Effector memory CD8-positive, alpha-beta T cell (primary cell): ENCODE results near the gene PPFIA3.
"Not testable (repeated sequence)": the region's sequence is repeated elsewhere in the genome, so short reads cannot be mapped to it uniquely, and the experiment has no call there.

Experiments
- ATAC-seq: fragments of 150-1000 bp; cut with Tn5 transposase; replicated peaks from 2 replicates; pipeline ENCODE4 v1.10.0; 2021; ENCODE audit warnings: mild to moderate bottlenecking, moderate library complexity
- DNase-seq, 3 experiments: peaks; one replicate each; pipeline ENCODE4 v3.0.0; 2021
- H3K27ac Mint-ChIP-seq, 2 donors: one replicate each; pipeline ENCODE4 v1.8.0; 2022; ENCODE audit warnings: mild to moderate bottlenecking in 2 of 2, mixed read lengths in 2 of 2, moderate library complexity in 2 of 2
- H3K27me3 Mint-ChIP-seq, 2 donors: one replicate each; pipeline ENCODE4 v1.8.0; 2022; ENCODE audit warnings: mixed read lengths in 2 of 2
- H3K36me3 Mint-ChIP-seq: one replicate; pipeline ENCODE4 v1.8.0; 2022; ENCODE audit warnings: mild to moderate bottlenecking, moderate library complexity, mixed read lengths; ENCODE audit not compliant: insufficient read depth
- H3K4me1 Mint-ChIP-seq, 2 donors: one replicate each; pipeline ENCODE4 v1.8.0; 2022; ENCODE audit warnings: low read depth in 2 of 2, mixed read lengths in 2 of 2
- H3K4me3 Mint-ChIP-seq, 2 donors: one replicate each; pipeline ENCODE4 v1.8.0; 2022; ENCODE audit warnings: mild to moderate bottlenecking in 2 of 2, mixed read lengths in 2 of 2, moderate library complexity in 2 of 2
- H3K9me3 Mint-ChIP-seq, 2 donors: one replicate each; pipeline ENCODE4 v1.8.0; 2022; ENCODE audit warnings: mixed read lengths in 2 of 2

The PPFIA3 gene

GRCh38 chr19:49121841-49122240 lies 2.5 kb downstream of the PPFIA3 start:
- peaks cover 22 to 23% of the 10 kb centered on the region in 2 donors for H3K4me1 Mint-ChIP-seq
- H3K4me3 Mint-ChIP-seq, H3K27me3 Mint-ChIP-seq, H3K9me3 Mint-ChIP-seq, ATAC-seq, H3K27ac Mint-ChIP-seq, DNase-seq, H3K36me3 Mint-ChIP-seq: not testable (repeated sequence)

DNA sequence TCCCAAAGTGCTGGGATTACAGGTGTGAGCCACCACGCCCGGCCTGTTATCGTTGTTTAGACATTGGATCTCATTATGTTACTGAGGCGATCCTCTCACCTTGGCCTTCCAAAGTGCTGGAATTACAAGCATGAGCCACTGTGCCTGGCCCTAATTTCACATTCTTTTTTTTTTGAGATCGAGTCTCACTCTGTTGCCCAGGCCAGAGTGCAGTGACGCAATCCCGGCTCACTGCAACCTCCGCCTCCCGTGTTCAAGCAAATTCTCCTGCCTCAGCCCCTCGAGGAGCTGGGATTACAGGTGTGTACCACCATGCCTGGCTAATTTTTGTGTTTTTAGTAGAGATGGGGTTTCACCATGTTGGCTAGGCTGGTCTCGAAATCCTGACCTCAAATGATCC lies 3.9 kb downstream of the PPFIA3 start:
- H3K4me3 Mint-ChIP-seq, ATAC-seq, H3K36me3 Mint-ChIP-seq, H3K27ac Mint-ChIP-seq, H3K27me3 Mint-ChIP-seq, H3K9me3 Mint-ChIP-seq, DNase-seq: not testable (repeated sequence)
- peaks cover 13 to 15% of the 10 kb centered on the region in 2 donors for H3K4me1 Mint-ChIP-seq

GRCh38 chr19:49125025-49125731 lies 5.8 kb downstream of the PPFIA3 start:
- ATAC-seq (no peak), DNase-seq (no peak)
- peaks cover 6% of the 10 kb centered on the region for H3K36me3 Mint-ChIP-seq
- no peak overlapping the region for H3K27ac Mint-ChIP-seq
- no peak overlapping the region for H3K4me3 Mint-ChIP-seq
- no peaks in the 10 kb centered on the region for H3K27me3 Mint-ChIP-seq
- peaks cover 18 to 22% of the 10 kb centered on the region in 2 donors for H3K4me1 Mint-ChIP-seq
- no peaks in the 10 kb centered on the region for H3K9me3 Mint-ChIP-seq

DNA sequence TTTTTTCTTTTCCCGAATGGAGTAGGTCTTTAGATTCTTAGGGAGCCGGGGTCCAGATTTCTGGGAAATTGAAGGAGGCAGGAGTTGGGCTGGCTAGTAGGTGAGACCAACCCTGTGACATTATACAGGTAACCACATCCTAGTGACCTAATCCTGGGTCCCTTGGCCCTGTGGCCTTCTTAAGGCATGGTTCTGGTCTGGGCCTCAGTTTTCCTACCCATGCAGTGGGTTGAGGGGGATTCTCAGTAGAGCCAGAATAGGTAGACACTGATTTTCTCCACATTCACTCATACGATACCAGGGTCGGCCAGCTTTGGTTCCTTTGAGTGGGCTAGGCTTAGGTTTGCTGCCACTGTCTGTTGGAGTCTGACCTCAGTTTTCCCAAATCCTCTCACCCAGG lies 7.2 kb downstream of the PPFIA3 start:
- peaks cover 6% of the 10 kb centered on the region for H3K36me3 Mint-ChIP-seq
- no peaks in the 10 kb centered on the region for H3K9me3 Mint-ChIP-seq
- H3K4me1 Mint-ChIP-seq: peaks cover 10 to 15% of the 10 kb centered on the region in 2 donors
- no peak overlapping the region for H3K27ac Mint-ChIP-seq
- no peak for ATAC-seq
- H3K4me3 Mint-ChIP-seq: peak overlapping the region in 1 of 2 donors; percentile 48
- no peaks in the 10 kb centered on the region for H3K27me3 Mint-ChIP-seq
- no peak for DNase-seq

DNA sequence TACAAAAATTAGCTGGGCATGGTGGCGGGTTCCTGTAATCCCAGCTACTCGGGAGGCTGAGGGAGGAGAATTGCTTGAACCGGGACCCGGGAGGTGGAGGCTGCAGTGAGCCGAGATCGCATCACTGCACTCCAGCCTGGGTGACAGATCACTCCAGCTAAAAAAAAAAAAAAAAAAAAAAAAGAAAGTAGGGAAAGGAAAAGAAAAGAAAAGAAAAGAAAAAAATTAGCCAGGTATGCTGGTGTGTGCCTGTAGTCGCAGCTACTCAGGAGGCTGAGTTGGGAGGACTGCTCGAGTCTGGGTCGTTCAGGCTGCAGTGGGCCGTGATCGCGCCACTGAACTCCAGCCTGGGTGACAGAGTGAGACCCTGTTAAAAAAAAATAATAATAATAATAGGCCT lies 7.9 kb downstream of the PPFIA3 start:
- H3K4me1 Mint-ChIP-seq: peaks cover 10 to 15% of the 10 kb centered on the region in 2 donors
- not testable (repeated sequence) for ATAC-seq, H3K9me3 Mint-ChIP-seq, DNase-seq, H3K27me3 Mint-ChIP-seq, H3K36me3 Mint-ChIP-seq, H3K27ac Mint-ChIP-seq
- peak overlapping the region; percentile 48 to 56 for H3K4me3 Mint-ChIP-seq

DNA sequence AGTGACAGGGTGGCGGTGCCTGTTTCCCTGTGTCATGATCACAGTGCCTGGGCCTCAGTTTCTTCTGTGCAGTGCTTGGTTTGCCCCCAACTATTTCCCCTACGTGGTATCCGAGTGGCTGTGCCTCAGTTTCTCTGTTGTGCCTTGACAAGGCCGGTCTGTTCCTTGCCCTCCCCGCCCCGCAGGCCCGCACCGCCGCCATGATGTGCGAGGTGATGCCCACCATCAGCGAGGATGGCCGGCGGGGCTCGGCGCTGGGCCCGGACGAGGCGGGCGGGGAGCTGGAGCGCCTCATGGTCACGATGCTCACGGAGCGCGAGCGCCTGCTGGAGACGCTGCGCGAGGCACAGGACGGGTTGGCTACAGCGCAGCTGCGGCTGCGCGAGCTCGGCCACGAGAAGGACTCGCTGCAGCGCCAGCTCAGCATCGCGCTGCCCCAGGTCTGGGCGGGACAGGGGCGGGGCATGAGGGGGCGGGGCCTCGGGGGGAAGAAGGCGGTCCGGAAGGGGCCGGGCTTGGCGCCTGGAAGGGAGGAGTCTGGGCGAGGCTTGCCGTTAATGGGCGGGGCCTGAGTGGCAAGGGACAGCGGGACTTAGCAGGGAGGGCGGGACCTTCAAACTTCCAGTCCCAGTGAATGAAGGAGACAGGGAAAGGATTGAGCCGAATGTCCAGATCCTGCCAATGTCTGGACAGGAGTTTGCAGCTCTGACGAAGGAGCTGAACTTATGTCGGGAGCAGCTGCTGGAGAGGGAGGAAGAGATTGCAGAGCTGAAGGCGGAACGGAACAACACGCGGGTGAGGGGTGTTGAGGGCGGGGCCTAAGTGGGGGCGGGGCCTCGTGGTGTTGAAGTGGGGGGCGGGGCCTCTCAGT lies 8.6 kb downstream of the PPFIA3 start:
- H3K4me1 Mint-ChIP-seq: peaks cover 12 to 15% of the 10 kb centered on the region in 2 donors
- DNase-seq: peak; percentile 92 to 95 (median 93)
- H3K27me3 Mint-ChIP-seq: no peaks in the 10 kb centered on the region
- peak overlapping the region; percentile 77 to 82 for H3K4me3 Mint-ChIP-seq
- ATAC-seq: peak; percentile 89
- H3K9me3 Mint-ChIP-seq: no peaks in the 10 kb centered on the region
- peak overlapping the region; percentile 78 to 80 for H3K27ac Mint-ChIP-seq
- peaks cover 9% of the 10 kb centered on the region for H3K36me3 Mint-ChIP-seq

- Mint-ChIP-seq H3K9me3 (no peaks in the 10 kb centered on the region), H3K27ac (peak overlapping the region; percentile 78 to 80), H3K4me3 (peak overlapping the region; percentile 77 to 82), H3K36me3 (peaks cover 9% of the 10 kb centered on the region), H3K4me1 (peaks cover 14 to 19% of the 10 kb centered on the region in 2 donors), H3K27me3 (peaks cover 0 to 5% of the 10 kb centered on the region in 2 donors)
- DNase-seq (no peak), ATAC-seq (no peak)
These were observed 9.3 kb downstream of the PPFIA3 start for GRCh38 chr19:49128545-49129237.

GRCh38 chr19:49129238-49129583 lies 9.9 kb downstream of the PPFIA3 start:
- Mint-ChIP-seq H3K36me3 (peaks cover 9% of the 10 kb centered on the region), H3K27ac (no peak overlapping the region), H3K4me3 (peak overlapping the region in 1 of 2 donors; percentile 82), H3K9me3 (no peaks in the 10 kb centered on the region), H3K4me1 (peaks cover 15 to 20% of the 10 kb centered on the region in 2 donors), H3K27me3 (peaks cover 0 to 10% of the 10 kb centered on the region in 2 donors)
- DNase-seq: no peak
- ATAC-seq: no peak

GRCh38 chr19:49130325-49130724 lies 11.0 kb downstream of the PPFIA3 start:
- H3K4me1 Mint-ChIP-seq: peaks cover 15 to 20% of the 10 kb centered on the region in 2 donors
- H3K36me3 Mint-ChIP-seq: peaks cover 9% of the 10 kb centered on the region
- H3K9me3 Mint-ChIP-seq: no peaks in the 10 kb centered on the region
- H3K27ac Mint-ChIP-seq: no peak overlapping the region
- H3K4me3 Mint-ChIP-seq: no peak overlapping the region
- ATAC-seq (no peak), DNase-seq (no peak)
- peaks cover 0 to 15% of the 10 kb centered on the region in 2 donors for H3K27me3 Mint-ChIP-seq

- H3K4me1 Mint-ChIP-seq: peaks cover 13 to 19% of the 10 kb centered on the region in 2 donors
- H3K36me3 Mint-ChIP-seq: peaks cover 6% of the 10 kb centered on the region
- ATAC-seq: peak; percentile 56
- H3K27me3 Mint-ChIP-seq: peaks cover 0 to 15% of the 10 kb centered on the region in 2 donors
- peak in 2 of 3 experiments; percentile 31 to 50 for DNase-seq
- H3K9me3 Mint-ChIP-seq: no peaks in the 10 kb centered on the region
- peak overlapping the region; percentile 67 to 75 for H3K4me3 Mint-ChIP-seq
- no peak overlapping the region for H3K27ac Mint-ChIP-seq
These were observed 13.7 kb downstream of the PPFIA3 start for GRCh38 chr19:49132974-49133609.

DNA sequence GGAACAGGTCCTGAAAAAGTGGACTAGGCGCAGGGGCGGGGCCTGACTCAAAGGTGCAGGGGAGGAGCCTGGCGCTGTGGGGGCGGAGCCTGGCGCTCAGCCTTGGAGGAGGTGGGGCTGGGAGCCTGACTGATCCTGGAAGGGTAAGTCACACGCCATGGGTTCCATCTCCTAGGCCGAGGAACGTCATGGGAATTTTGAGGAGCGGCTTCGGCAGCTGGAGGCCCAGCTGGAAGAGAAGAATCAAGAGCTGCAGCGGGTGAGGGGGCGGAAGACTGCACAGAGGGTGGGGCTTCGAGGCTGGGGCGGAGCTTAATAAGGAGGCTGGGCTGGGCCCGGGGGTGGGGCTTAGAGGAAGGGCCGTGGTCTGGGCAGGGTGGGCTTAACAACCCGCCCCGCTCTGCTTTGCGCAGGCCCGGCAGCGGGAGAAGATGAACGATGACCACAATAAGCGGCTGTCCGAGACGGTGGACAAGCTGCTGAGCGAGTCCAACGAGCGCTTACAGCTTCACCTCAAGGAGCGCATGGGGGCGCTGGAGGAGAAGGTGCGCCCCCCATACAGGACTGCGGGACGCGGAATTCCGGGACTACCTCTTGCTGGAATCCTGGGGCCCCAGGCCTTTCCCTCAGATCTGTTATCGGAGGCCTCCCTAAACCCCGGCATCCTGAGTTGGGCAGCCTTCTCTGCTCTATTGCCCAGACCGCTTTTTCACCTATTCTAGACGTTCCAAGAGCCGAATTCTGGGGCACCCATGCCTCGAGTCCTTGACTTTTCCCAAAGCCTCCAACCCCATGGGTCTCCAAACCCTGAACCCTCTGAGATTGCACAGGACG lies 14.5 kb downstream of the PPFIA3 start:
- Mint-ChIP-seq H3K9me3 (no peaks in the 10 kb centered on the region), H3K27me3 (peaks cover 0 to 15% of the 10 kb centered on the region in 2 donors), H3K4me1 (peaks cover 7 to 12% of the 10 kb centered on the region in 2 donors), H3K4me3 (peak overlapping the region; percentile 67 to 75), H3K36me3 (peaks cover 6% of the 10 kb centered on the region), H3K27ac (peak overlapping the region in 1 of 2 donors; percentile 15)
- ATAC-seq: peak; percentile 71
- peak in 2 of 3 experiments; percentile 38 to 42 for DNase-seq

DNA sequence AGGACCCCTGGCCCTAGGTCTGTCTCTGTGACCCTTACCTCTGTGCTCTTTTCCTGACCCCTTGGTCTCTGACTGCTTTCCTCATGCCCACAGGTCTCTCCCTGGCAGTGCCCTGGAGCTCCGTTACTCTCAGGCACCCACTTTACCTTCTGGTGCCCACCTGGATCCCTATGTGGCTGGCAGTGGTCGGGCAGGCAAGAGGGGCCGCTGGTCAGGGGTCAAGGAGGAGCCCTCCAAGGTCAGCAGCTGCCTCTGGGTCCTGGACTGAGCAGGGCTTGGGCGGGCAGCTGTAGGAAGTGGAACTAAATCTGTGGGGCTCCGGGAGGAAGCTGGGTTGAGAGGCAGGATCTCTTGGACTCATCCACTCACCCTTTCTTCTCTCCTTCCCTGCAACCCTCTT lies 16.3 kb downstream of the PPFIA3 start:
- no peak overlapping the region for H3K4me3 Mint-ChIP-seq
- H3K9me3 Mint-ChIP-seq: no peaks in the 10 kb centered on the region
- no peak overlapping the region for H3K27ac Mint-ChIP-seq
- no peak for DNase-seq
- H3K4me1 Mint-ChIP-seq: peaks cover 5 to 6% of the 10 kb centered on the region in 2 donors
- peaks cover 0 to 15% of the 10 kb centered on the region in 2 donors for H3K27me3 Mint-ChIP-seq
- no peak for ATAC-seq
- peaks cover 6% of the 10 kb centered on the region for H3K36me3 Mint-ChIP-seq
